ENCODE measurements around the gene ACSL1.
"Not testable (repeated sequence)": the region's sequence is repeated elsewhere in the genome, so short reads cannot be mapped to it uniquely, and the experiment has no call there.

ACSL1 gene

GRCh38 chr4:184795214-184795844, 30.4 kb downstream of the ACSL1 start:
- no peaks in the 10 kb centered on the region for H3K9me3 Mint-ChIP-seq
- no peak overlapping the region for H3K27ac Mint-ChIP-seq
- peaks cover 43% of the 10 kb centered on the region for H3K4me1 Mint-ChIP-seq (ENCODE audit: low read depth)
- H3K4me3 Mint-ChIP-seq: no peak overlapping the region
- DNase-seq: no peak
- peaks cover 31% of the 10 kb centered on the region for H3K36me3 Mint-ChIP-seq (ENCODE audit: low read depth)
- no peaks in the 10 kb centered on the region for H3K27me3 Mint-ChIP-seq

DNA sequence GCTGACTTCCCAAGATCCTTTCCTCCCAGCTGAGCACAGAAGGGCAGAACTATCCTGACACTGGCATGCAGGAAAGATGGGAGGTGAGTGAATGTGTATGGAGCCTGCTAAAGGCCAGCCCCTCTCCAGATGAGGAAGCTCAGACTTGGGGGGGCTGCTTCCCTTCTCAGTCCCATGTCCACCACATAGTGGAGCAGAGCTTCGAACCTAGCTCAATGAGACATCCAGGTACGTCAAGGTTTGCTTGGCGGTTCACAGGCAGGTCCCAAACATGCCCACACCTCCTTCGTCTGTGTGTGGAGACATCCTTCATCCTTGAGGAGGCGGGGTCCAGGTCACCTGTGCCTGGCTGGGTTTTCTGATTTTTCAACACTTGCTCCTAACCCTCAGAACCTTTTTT, 31.3 kb downstream of the ACSL1 start:
- Mint-ChIP-seq H3K9me3 (no peaks in the 10 kb centered on the region), H3K4me3 (no peak overlapping the region), H3K27ac (no peak overlapping the region), H3K36me3 (ENCODE audit: low read depth) (peaks cover 27% of the 10 kb centered on the region), H3K4me1 (ENCODE audit: low read depth) (peaks cover 44% of the 10 kb centered on the region), H3K27me3 (no peaks in the 10 kb centered on the region)
- no peak for DNase-seq

DNA sequence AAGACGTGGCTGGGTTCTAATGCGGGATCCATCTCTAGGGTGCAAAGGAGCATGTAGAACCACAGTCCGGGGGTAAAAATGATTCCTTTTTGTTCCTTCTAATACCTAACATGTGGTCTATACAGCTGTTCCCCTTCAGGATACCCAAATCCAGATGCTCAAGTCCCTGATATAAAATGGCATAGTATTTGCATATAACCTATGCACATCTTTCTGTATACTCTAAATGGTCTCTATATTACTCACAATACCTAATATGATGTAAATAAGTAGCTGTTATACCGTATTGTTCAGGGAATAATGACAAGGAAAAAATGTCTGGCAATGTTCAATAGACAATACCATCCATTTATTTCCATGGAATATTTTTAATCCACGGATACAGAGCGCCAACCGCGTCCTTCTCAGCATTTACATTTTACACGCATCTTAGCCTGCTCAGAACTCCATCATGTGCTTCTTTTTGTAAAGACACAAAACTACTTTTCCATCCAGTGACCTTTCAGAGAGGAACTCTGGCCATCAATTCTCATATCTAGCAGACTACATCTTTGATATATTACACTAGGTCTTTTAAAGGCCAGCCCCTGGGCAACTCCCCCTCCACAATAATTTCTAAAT, 31.9 kb downstream of the ACSL1 start:
- DNase-seq: no peak
- H3K27ac Mint-ChIP-seq: no peak overlapping the region
- H3K4me3 Mint-ChIP-seq: no peak overlapping the region
- H3K36me3 Mint-ChIP-seq (ENCODE audit: low read depth): peaks cover 25% of the 10 kb centered on the region
- no peaks in the 10 kb centered on the region for H3K9me3 Mint-ChIP-seq
- peaks cover 44% of the 10 kb centered on the region for H3K4me1 Mint-ChIP-seq (ENCODE audit: low read depth)
- no peaks in the 10 kb centered on the region for H3K27me3 Mint-ChIP-seq

DNA sequence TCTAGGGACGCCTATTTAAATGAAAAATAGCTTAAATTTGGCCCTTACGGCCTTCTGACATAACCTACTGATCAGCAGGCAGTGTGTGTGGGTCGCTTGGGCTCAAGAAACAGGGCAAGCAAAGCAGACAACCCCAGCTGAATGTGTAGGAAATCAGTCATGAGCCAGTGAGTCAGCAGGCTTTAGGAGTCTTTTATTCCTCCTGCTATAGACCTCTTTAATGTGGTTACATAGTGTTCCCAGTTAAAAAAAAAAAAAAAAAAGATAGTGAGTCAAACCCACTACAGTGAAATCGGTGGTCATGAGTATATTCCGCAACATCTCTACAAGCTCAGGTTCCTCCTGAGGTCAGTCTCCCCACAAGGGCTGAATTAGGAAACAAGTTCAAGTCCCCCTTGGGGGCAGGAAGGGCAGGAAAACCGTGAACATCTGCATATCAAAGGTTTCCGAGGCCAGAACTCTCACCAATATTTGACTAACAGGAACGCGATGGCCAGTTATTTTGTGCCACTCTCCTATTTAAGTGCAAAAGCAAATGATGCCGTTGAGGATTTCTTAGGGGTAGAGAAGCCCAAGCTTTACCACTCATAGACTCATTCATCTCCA, 32.7 kb downstream of the ACSL1 start:
- Mint-ChIP-seq H3K4me3 (peak overlapping the region; percentile 38), H3K36me3 (ENCODE audit: low read depth) (peaks cover 25% of the 10 kb centered on the region), H3K27ac (peak overlapping the region; percentile 79), H3K4me1 (ENCODE audit: low read depth) (peaks cover 44% of the 10 kb centered on the region), H3K27me3 (no peaks in the 10 kb centered on the region), H3K9me3 (no peaks in the 10 kb centered on the region)
- DNase-seq: peak; percentile 56

DNA sequence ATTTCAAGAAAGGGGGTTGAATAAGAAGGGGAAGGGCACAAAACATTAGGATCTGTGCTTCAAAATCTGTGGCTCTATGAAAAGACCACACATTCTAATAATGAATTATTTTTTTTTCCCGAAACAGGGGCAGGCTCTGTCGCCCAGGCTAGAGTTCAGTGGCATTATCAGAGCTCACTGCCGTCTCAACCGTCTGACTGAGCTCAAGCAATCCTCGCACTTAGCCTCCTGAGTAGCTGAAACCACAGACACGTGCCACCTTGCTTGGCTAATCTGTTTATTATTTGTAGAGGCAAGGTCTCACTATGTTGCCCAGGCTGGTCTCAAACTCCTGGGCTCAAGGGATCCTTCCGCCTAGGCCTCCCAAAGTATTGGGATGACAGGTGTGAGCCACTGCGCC, 33.4 kb downstream of the ACSL1 start:
- Mint-ChIP-seq H3K36me3 (ENCODE audit: low read depth) (peaks cover 25% of the 10 kb centered on the region), H3K27ac (peak overlapping the region; percentile 79), H3K27me3 (no peaks in the 10 kb centered on the region), H3K9me3 (no peaks in the 10 kb centered on the region), H3K4me3 (no peak overlapping the region), H3K4me1 (ENCODE audit: low read depth) (peaks cover 44% of the 10 kb centered on the region)
- DNase-seq: no peak

- Mint-ChIP-seq H3K36me3 (ENCODE audit: low read depth) (peaks cover 34% of the 10 kb centered on the region), H3K27me3 (no peaks in the 10 kb centered on the region), H3K9me3 (no peaks in the 10 kb centered on the region), H3K4me3 (no peak overlapping the region), H3K4me1 (ENCODE audit: low read depth) (peaks cover 47% of the 10 kb centered on the region), H3K27ac (no peak overlapping the region)
- no peak for DNase-seq
These were observed 34.9 kb downstream of the ACSL1 start for GRCh38 chr4:184790826-184791225.

DNA sequence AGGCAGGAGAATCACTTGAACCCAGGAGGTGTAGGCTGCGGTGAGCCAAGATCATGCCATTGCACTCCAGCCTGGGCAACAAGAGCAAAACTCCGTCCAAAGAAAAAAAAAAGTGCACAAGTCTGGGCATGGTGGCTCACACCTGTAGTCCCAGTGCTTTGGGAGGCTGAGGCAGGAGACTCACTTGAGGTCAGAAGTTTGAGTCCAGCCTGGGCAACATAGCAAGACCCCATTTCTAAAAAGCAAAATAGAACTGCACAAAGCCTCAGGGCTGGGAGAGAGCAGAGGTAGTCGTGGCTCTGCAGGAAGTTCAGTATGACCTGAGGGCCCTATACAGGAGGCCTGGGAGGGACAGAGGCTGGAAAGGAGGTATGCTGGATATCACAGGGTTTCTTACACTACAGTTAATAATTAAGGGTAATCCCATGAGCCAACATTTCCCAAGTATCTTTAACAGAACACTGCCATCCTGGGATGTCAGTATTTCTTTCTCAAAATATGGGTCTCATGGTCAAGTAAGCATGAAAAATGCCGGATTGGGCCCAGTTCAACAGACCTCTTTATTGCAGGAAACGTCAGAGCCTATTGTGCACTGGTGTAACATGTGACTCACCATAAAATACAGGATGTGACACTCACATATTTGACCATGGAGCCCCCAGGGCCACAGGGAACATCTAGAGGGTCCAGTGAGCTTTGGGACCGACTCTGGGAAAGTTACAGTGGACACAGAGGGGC, 37.8 kb downstream of the ACSL1 start:
- DNase-seq: no peak
- H3K9me3 Mint-ChIP-seq: no peaks in the 10 kb centered on the region
- H3K27ac Mint-ChIP-seq: no peak overlapping the region
- H3K36me3 Mint-ChIP-seq (ENCODE audit: low read depth): peaks cover 55% of the 10 kb centered on the region
- peaks cover 42% of the 10 kb centered on the region for H3K4me1 Mint-ChIP-seq (ENCODE audit: low read depth)
- H3K27me3 Mint-ChIP-seq: no peaks in the 10 kb centered on the region
- no peak overlapping the region for H3K4me3 Mint-ChIP-seq

GRCh38 chr4:184785813-184786212, 40.0 kb downstream of the ACSL1 start:
- Mint-ChIP-seq H3K9me3 (no peaks in the 10 kb centered on the region), H3K27ac (no peak overlapping the region), H3K36me3 (ENCODE audit: low read depth) (peaks cover 67% of the 10 kb centered on the region), H3K4me1 (ENCODE audit: low read depth) (peaks cover 27% of the 10 kb centered on the region), H3K4me3 (no peak overlapping the region), H3K27me3 (no peaks in the 10 kb centered on the region)
- no peak for DNase-seq

DNA sequence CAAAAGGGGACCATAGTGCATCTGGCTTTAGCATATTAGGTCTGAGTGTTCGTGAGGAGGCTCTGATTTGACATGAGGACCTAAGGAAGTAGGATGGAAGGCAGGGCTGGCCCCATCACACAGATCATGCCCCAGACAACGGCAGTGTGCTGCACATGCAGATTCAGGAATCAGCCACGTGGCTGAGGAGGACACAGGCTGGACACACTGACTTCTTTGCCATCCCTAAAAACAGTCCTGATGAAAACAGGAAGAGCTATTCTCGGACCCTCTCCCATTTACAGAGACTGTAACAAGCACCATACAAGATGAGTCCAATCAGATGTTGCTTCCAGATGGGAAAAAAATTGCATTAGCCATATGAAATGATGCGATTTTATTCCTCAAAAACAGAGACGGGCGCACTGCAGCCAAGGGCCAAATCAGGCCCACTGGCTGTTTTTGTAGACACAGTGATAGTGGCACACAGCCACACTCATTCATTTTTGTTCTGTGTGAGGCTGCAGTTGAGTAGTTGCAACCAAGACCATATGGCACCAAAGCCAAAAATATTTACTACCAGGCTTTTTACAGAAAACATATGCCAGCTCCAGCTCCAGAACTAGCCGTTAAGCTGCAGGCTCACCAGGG, 41.0 kb downstream of the ACSL1 start:
- Mint-ChIP-seq H3K36me3 (ENCODE audit: low read depth) (peaks cover 75% of the 10 kb centered on the region), H3K4me1 (ENCODE audit: low read depth) (peaks cover 21% of the 10 kb centered on the region)

GRCh38 chr4:184782731-184783373, 42.9 kb downstream of the ACSL1 start:
- Mint-ChIP-seq H3K4me3 (no peak overlapping the region), H3K4me1 (ENCODE audit: low read depth) (peaks cover 21% of the 10 kb centered on the region), H3K36me3 (ENCODE audit: low read depth) (peaks cover 83% of the 10 kb centered on the region), H3K9me3 (peaks cover 4% of the 10 kb centered on the region), H3K27me3 (no peaks in the 10 kb centered on the region), H3K27ac (no peak overlapping the region)
- no peak for DNase-seq

More for the DNA sequence above, 41.0 kb downstream of the ACSL1 start:
- Mint-ChIP-seq H3K27me3 (no peaks in the 10 kb centered on the region), H3K4me3 (no peak overlapping the region), H3K27ac (no peak overlapping the region), H3K9me3 (no peaks in the 10 kb centered on the region)
- DNase-seq: no peak

DNA sequence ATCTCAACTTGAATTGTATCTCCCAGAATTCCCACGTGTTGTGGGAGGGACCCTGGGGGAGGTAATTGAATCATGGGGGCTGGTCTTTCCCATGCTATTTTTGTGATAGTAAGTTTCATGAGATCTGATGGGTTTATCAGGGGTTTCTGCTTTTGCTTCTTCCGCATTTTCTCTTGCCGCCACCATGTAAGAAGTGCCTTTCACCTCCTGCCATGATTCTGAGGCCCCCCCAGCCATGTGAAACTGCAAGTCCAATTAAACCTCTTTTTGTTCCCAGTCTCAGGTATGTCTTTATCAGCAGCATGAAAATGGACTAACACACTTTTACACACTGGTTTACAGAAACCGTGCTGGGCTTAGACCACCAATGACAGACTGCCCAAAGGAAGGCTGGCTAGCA, 46.6 kb downstream of the ACSL1 start:
- H3K4me3 Mint-ChIP-seq, H3K27ac Mint-ChIP-seq, H3K9me3 Mint-ChIP-seq, DNase-seq, H3K27me3 Mint-ChIP-seq: not testable (repeated sequence)
- peaks cover 65% of the 10 kb centered on the region for H3K36me3 Mint-ChIP-seq (ENCODE audit: low read depth)
- peaks cover 14% of the 10 kb centered on the region for H3K4me1 Mint-ChIP-seq (ENCODE audit: low read depth)

- no peak overlapping the region for H3K4me3 Mint-ChIP-seq
- no peaks in the 10 kb centered on the region for H3K27me3 Mint-ChIP-seq
- peaks cover 11% of the 10 kb centered on the region for H3K4me1 Mint-ChIP-seq (ENCODE audit: low read depth)
- no peak overlapping the region for H3K27ac Mint-ChIP-seq
- DNase-seq: no peak
- peaks cover 65% of the 10 kb centered on the region for H3K36me3 Mint-ChIP-seq (ENCODE audit: low read depth)
- H3K9me3 Mint-ChIP-seq: peaks cover 4% of the 10 kb centered on the region
These were observed 47.4 kb downstream of the ACSL1 start for GRCh38 chr4:184778325-184778724.

GRCh38 chr4:184776821-184777220, 48.9 kb downstream of the ACSL1 start:
- no peaks in the 10 kb centered on the region for H3K27me3 Mint-ChIP-seq
- H3K36me3 Mint-ChIP-seq (ENCODE audit: low read depth): peaks cover 67% of the 10 kb centered on the region
- H3K4me1 Mint-ChIP-seq (ENCODE audit: low read depth): no peaks in the 10 kb centered on the region
- DNase-seq: no peak
- no peak overlapping the region for H3K27ac Mint-ChIP-seq
- peaks cover 4% of the 10 kb centered on the region for H3K9me3 Mint-ChIP-seq
- no peak overlapping the region for H3K4me3 Mint-ChIP-seq
